HTERT RPE-1 (cell line): Measurements from ENCODE around the gene FBXW10.
"Not testable (repeated sequence)": the region's sequence is repeated elsewhere in the genome, so short reads cannot be mapped to it uniquely, and the experiment has no call there.

Experiments used
- in situ Hi-C: fragments of 300-500 bp; cut with MboI; formaldehyde crosslinking; loops from 4 replicates; pipeline ENCODE4 v1.14.3; 2020; ENCODE audit warnings: low sequenced_read_pairs

The FBXW10 gene

GRCh38 chr17:18753829-18754409 is 10.1 kb downstream of the FBXW10 start:
- in situ Hi-C loops = not testable (repeated sequence)

DNA sequence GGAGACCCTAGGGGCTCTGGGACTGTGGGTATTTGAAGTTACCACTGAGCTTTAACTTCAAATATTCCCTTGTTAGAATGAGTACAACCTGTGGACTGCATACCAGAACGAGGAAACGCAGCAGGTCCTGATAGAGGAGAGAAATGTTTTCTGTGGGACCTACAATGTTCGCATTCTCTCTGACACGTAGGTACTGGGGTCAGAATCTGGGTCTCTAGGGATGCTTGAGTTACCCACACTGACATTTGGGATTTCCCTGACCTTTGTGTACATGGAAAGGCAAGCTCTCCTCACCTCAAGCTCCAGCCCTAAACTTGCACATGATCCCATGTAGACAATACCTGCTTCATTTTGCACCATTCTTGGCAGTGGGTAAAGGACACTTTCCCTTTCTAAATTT is 12.1 kb downstream of the FBXW10 start:
- in situ Hi-C loops = not testable (repeated sequence)

DNA sequence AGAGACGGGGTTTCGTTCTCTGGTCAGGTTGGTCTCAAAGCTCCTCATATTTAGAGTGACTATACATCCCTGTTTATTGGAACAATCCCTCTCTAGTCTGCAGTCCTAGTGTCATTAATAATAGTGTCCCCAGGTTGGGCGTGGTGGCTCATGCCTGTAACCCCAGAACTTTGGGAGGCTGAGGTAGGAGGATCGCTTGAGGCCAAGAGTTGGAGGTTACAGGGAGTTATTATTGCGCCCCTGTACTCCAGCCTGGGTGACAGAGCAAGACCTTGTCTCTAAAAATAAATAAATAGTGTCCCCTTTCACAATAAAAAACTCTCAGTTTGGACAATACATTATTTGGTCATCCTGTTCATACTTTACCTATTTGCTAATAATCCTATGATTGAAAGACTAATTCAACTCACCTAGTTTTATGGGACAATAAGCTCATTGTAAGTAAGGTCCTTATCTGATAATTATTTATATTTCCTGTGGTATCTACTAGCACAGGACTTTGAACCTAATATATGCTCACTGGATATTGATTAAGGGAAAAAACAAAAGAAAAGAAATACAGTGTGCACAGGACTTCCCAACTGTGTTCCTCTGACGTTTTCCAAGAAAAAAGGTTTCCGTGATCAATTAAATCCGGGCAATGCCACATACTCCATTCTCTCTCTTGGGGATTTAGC is 13.7 kb downstream of the FBXW10 start:
- in situ Hi-C loops = not testable (repeated sequence)

DNA sequence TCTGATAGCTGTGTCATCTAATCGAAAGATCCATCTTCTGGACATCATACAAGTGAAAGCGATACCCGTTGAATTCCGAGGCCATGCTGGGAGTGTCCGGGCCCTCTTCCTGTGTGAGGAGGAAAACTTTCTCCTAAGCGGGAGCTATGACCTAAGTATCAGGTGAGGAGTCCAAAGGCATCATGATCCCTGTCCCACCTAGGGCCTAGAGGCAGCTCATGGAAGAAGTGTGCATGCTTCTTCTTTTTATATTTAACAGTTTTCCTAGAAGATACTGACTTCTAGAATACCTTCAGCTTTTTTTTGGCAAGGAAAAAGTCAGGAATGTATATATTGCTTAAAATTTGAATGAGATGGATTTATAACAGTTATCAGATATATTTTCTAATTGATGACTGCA is 14.5 kb downstream of the FBXW10 start:
- in situ Hi-C loops = not testable (repeated sequence)

DNA sequence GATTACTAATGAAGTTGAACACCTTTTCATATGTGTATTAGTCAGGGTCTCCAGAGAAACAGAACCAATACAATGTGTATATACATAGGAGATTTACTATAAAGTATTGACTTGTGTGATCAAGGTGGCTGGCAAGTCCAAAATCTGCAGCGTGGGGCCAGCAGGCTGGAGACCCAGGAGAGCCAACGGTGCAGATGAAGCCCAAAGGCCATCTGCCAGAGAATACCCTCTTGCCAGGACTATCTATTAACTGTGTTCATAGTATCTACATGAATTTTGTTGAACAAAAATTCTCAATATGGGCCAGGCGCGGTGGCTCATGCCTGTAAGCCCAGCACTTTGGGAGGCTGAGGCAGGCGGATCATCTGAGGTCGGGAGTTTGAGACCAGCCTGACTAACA is 16.4 kb downstream of the FBXW10 start:
- in situ Hi-C loops = not testable (repeated sequence)

GRCh38 chr17:18770572-18770971 is 26.7 kb downstream of the FBXW10 start:
- in situ Hi-C loops = not testable (repeated sequence)

- in situ Hi-C loops = not testable (repeated sequence)
Observed at GRCh38 chr17:18771066-18771465, 27.2 kb downstream of the FBXW10 start.

- in situ Hi-C loops = no loop called here
Observed at GRCh38 chr17:18772471-18772870, 28.6 kb downstream of the FBXW10 start.

- in situ Hi-C loops = not testable (repeated sequence)
Observed at GRCh38 chr17:18780991-18781718, 37.3 kb downstream of the FBXW10 start, which contains the start of gene TVP23B. TSS of gene TVP23B (plus strand) at chr17:18781183. CDS start at chr17:18781294, 111 bp downstream.

DNA sequence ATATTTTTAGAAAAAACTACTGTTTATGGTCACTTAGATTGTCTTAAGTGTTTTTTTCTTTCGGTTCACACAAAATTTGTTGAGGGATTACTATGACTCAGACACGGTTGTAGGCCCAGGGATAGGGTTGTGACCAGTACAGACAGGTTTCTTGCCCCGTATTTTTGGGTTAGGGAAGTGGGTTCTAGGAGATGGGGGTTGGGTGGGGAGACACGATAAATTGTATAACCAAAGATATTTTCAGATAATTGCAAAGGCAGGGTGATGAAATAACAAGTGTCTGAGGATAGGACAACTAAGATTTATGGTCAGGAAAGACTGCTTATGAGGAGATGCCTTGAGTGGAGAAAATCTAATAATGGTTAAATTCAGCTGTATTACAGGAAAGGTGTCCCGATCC is 38.0 kb downstream of the FBXW10 start:
- in situ Hi-C loops = not testable (repeated sequence)

DNA sequence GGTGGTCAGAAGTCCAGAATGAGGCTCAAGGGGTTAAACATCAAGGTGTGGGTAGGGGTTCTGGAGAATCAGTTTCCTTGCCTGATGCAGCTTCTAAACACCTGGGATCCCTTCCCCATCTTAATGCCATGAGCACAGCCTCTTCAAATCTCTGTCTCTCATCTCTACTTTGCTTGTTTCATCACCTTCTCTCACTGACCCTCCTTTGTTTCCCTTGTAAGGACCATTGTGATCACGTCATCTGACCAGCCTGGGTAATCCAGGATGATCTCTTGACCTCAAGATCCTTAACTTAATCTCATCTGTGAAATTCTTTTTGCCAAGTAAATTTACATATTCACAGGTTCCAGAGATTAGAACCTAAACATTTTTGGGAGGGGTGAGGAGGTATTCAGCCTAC is 42.1 kb downstream of the FBXW10 start:
- in situ Hi-C loops = not testable (repeated sequence)

DNA sequence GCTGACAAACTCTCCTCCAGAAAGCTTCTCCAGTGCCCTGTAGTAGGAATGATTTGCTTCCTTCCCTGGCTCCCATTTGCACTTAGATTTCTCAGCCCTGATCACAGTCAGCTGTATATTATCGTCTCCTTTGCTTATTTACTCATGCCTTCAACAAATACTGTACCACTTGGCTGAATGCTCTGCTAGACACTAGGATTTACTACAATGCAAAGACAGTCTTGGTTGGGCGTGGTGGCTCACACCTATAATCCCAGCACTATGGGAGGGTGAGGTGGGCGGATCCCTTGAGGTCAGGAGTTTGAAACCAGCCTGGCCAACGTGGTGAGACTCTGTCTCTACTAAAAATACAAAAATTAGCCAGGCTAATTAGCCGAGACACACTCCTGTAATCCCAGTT is 43.0 kb downstream of the FBXW10 start:
- in situ Hi-C loops = not testable (repeated sequence)

GRCh38 chr17:18791402-18791801 is 47.5 kb downstream of the FBXW10 start:
- in situ Hi-C loops = not testable (repeated sequence)

DNA sequence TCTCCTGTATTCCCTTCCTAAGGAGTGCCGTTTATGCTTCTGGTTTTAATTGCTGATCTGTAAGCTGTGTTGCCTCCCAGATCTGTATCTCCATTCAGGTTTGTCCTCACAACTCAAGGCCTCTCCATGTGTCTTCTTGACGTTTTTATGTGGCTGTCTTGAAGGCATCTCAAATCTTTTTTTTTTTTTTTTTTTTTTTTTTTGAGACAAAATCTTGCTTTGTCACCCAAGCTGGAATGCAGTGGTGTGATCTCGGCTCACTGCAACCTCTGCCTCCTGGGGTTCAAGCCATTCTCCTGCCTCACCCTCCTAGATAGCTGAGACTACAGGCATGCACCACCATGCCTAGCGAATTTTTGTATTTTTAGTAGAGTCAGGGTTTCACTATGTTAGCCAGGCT is 51.0 kb downstream of the FBXW10 start:
- in situ Hi-C loops = not testable (repeated sequence)

DNA sequence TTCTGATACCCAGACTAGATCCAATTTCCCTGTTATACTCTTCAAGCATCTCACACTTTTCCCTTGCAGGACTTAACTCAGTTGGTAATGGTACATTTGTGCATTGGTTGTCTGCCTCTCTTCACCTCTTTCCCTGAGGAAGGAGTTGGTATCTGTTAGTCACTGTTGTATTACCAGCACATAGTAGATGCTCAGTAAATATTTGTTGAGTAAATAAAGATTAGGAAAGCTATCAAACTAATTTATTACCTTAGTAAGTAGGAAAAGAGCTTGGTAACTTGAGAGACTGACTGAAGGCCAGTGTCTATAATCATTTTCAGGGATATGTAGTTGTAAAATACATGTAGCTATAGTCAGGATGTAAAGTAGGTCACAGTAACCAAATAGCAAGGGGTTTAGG is 53.0 kb downstream of the FBXW10 start:
- in situ Hi-C loops = not testable (repeated sequence)

DNA sequence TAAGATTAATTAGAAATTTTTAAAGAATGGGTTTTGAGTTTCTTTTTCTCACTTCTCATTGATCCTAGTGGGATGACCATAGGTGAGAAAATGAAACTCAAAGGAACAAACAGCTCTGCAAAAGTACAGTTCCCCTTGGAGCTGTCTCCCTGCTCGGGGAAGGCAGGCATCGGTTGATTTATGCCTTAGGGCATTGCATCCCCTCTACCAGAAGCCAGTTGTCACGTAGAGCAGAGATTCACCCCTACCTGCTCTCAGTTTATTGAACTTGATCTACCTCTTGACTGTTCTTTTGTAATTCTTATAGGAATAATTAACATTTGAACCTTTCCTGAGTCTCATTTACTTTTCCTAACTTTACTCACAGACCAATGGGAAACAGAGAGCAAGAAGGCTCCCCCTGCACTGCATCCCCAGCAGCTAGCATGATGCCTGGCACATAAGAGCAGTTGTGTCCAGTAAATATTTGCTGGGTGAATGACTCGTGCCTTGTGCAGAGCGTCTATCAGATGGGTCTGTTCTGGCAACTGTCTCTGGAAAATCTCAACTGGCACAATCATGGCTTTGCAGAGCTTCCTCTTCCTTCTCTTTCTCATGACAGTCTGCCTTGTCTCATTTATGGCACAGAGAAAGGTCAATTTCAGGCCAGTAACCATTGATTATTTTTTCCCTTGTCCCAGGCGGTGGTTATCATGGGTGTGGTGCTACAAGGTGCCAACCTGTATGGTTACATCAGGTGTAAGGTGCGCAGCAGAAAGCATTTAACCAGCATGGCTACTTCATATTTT is 59.8 kb downstream of the FBXW10 start:
- in situ Hi-C loops = not testable (repeated sequence)

- in situ Hi-C loops = not testable (repeated sequence)
Observed at GRCh38 chr17:18815924-18816323, 72.1 kb downstream of the FBXW10 start.

GRCh38 chr17:18816489-18817371 is 72.9 kb downstream of the FBXW10 start:
- in situ Hi-C loops = not testable (repeated sequence)

DNA sequence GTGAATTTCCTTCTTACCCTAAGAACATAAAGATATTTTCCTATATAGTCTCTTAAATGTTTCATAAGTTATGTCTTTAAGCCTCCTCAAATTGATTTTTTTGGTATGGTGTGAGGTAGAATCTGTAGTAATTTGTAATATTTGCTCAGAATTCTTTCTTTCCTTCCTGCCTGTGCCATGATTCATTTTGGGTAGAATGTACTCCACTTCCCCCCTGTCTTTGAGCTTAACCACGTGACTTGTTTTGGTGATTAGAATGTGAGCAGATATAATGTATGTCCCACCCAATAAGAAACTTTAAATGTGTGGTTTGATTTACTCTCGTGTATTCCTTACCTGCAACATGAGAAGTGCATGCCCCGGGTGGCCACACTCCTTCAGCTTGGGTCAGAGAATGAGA is 77.6 kb downstream of the FBXW10 start:
- in situ Hi-C loops = not testable (repeated sequence)

GRCh38 chr17:18827613-18828012 is 83.8 kb downstream of the FBXW10 start:
- in situ Hi-C loops = not testable (repeated sequence)
